GM10248 (cell line): Measurements from ENCODE around the gene RTN4RL2.
"Not testable (repeated sequence)": the region's sequence is repeated elsewhere in the genome, so short reads cannot be mapped to it uniquely, and the experiment has no call there.

Experiments
- CTCF ChIA-PET: fragments of 300-600 bp; sonication (Branson Sonifier 250); formaldehyde crosslinking; extraction: SDS; loops from one replicate; lab custom pipeline; 2021; ENCODE audit warnings: antibody characterized with exemption; lab: Yijun Ruan, JAX
- POLR2A ChIA-PET: fragments of 350-650 bp; sonication (Branson Sonifier 250); formaldehyde crosslinking; extraction: SDS; loops from one replicate; lab custom pipeline; 2020; ENCODE audit warnings: antibody characterized with exemption; lab: Yijun Ruan, JAX
- DNase-seq: peaks from one replicate; pipeline ENCODE4 v3.0.0; 2012; ENCODE audit errors: extremely low spot score
- TF ChIP-seq, protein P1 (sequence below): IDR thresholded peaks from 2 replicates; pipeline ENCODE4 v1.5.1; 2012; ENCODE audit warnings: mild to moderate bottlenecking, low read depth; ENCODE audit errors: extremely low read depth, missing control alignments, control extremely low read depth

The RTN4RL2 gene

DNA sequence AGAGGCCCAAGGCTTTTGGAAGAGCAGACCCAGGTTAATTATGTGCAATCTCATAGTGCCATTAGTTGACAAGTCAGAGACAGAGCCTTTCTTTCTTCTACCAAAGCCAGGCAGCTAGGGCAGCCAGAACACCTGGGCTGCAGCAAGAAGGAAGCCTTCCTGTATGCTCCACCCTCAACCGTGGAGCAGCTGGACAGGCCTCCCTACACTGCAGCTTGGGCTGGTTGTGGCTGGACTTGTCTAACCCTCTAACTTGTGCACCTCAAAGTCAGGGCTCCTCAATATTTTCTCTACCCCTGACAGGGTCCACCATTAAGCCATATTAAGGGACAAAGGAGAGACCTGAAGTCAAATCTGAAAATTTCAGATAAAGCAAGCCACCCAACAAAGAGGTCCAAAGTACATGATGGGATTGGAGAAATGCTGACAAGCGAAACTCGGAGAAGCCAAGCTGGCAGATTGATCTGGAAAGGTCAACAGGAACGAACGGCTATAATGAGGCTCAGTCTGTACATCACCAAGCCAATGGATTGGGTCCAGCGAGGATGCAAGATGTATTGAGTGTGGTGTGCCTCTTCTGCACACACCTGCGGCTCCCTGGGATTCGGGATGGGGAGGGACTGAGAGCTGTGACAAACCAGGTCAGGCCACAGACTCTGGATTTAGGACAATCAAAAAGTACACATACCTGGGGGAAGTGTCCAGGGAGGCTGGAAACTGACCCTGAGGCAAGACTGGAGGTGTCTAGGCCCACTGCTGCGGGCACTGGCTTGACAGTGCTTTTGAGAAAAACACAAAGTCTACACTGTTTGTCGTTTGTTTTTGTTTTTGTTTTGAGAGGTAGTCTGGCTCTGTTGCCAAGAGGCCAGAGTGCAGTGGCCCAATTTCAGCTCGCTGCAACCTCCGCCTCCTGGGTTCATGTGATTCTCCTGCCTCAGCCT, 21.7 kb upstream of the RTN4RL2 start:
- ChIA-PET CTCF (interaction anchor here (2.8 kb wide), 1 partner anchor 19 kb away, joined by 25 read pairs; no protein-coding TSS in a partner anchor), POLR2A (no interaction called here)
- TF ChIP-seq, protein P1, sequence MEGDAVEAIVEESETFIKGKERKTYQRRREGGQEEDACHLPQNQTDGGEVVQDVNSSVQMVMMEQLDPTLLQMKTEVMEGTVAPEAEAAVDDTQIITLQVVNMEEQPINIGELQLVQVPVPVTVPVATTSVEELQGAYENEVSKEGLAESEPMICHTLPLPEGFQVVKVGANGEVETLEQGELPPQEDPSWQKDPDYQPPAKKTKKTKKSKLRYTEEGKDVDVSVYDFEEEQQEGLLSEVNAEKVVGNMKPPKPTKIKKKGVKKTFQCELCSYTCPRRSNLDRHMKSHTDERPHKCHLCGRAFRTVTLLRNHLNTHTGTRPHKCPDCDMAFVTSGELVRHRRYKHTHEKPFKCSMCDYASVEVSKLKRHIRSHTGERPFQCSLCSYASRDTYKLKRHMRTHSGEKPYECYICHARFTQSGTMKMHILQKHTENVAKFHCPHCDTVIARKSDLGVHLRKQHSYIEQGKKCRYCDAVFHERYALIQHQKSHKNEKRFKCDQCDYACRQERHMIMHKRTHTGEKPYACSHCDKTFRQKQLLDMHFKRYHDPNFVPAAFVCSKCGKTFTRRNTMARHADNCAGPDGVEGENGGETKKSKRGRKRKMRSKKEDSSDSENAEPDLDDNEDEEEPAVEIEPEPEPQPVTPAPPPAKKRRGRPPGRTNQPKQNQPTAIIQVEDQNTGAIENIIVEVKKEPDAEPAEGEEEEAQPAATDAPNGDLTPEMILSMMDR, result no peak
- DNase-seq, result no peak

DNA sequence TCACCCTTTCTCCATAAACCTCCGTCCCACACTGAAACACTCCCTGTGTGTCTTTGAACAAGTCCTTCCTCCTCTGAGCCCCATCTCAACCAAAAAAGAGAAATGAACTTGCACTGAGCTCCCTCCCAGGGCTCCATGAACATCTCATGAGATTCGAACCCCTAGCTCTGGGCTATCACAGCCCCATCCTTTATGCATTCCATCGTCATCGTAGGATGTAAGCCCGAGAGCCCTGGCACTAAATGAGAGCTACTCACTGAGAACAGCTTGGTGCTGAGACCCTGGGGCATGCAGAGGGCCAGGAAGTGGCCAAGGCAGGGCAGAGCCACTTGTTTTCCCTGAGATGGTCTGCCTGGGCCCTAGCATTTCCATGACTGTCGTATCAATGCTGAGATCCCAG, 20.5 kb upstream of the RTN4RL2 start:
- DNase-seq, result no peak
- TF ChIP-seq, protein P1, result no peak
- POLR2A ChIA-PET, result no interaction called here
- CTCF ChIA-PET, result interaction anchor here (1.1 to 1.2 kb wide), 2 partner anchors 18 to 54 kb away, joined by 4 to 8 read pairs; no protein-coding TSS in a partner anchor

DNA sequence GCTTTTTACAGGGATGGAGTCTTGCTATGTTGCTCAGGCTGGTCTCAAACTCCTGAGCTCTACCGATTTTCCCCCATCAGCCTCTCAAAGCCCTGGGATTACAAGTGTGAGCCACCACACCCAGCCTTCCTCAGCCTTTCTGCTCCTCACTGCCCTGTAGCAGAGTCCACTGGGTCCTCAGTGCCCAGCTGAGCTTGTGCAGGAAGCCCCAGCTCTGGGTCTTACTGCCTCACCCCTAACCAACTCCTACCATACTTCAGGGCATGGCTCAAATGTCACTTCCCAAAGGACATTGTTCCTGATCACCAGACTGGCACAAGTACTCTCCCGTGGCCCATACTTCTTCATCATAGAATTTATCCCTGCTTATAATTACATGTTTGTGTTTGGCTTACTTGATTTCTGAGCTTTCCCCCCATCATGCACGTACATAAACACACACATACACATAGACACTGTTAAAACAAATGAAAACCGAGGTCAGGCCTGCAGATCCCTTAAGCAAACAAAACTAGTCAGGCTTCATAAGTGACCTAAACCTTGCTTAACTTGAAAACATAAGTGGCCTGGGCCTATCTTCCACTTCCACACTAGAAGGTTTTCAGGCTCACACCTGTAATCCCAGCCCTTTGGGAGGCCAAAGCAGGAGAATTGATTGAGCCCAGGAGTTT, 19.4 kb upstream of the RTN4RL2 start:
- DNase-seq, result no peak
- ChIA-PET CTCF (interaction anchor here (0.9 to 9.0 kb wide), 5 partner anchors 17 to 87 kb away, joined by 3 to 94 read pairs (median 3); partner anchors contain the start of gene RTN4RL2), POLR2A (no interaction called here)
- TF ChIP-seq, protein P1, result no peak

DNA sequence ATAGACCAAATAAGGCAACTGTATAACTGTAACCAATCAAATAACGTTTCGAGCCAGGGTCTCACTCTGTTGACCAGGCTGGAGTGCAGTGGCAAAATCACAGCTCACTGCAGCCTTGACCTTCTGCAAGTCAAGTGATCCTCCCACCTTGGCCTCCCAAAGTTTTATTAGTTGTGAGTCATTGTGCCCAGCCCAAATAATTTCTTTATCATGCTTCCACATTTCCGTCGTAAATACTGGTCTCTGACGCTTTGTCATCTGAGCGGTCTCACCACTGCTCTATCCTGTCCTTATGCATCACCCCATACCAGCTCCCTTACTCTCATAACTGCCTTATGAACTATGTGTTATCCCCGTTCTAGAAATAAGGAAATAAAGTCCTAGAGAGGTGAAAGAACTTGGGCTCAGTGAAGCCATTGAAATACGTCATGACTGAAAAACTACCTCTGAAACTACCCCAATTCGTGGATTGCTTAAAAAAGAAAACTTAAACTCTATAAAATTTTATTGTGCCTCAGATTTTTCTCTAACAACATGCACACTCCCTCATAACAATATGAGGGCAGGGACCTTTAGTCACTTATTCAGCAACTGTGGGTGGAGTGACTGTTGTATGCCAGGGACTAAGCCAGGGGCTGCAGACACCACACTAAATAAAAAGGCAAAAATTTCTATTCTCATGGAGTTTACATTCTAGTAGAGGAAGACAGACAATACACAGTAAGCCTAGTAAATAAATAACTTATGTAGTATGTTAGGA, 15.8 kb upstream of the RTN4RL2 start:
- no peak for DNase-seq
- ChIA-PET CTCF (interaction anchor here (1.0 to 9.0 kb wide), 5 partner anchors 9 to 82 kb away, joined by 3 to 94 read pairs (median 4); partner anchors contain the start of gene RTN4RL2), POLR2A (interaction anchor here (0.6 kb wide), 1 partner anchor 10 kb away, joined by 3 read pairs; no protein-coding TSS in a partner anchor)
- TF ChIP-seq, protein P1, result no peak

DNA sequence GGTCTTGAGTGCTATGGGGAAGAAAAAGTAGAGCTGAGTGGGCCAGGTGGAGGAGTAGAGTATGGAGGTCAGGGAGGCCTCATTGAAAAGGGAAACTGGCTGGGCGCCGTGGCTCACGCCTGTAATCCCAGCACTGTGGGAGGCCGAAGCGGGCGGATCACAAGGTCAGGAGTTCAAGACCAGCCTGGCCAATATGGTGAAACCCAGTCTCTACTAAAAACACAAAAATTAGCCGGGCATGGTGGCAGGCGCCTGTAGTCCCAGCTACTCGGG, 15.3 kb upstream of the RTN4RL2 start:
- POLR2A ChIA-PET, result interaction anchor here (0.6 kb wide), 1 partner anchor 9 kb away, joined by 3 read pairs; no protein-coding TSS in a partner anchor
- DNase-seq, result not testable (repeated sequence)
- CTCF ChIA-PET, result interaction anchor here (1.5 to 9.0 kb wide), 3 partner anchors 11 to 20 kb away, joined by 3 to 94 read pairs (median 4); partner anchors contain the start of gene RTN4RL2

DNA sequence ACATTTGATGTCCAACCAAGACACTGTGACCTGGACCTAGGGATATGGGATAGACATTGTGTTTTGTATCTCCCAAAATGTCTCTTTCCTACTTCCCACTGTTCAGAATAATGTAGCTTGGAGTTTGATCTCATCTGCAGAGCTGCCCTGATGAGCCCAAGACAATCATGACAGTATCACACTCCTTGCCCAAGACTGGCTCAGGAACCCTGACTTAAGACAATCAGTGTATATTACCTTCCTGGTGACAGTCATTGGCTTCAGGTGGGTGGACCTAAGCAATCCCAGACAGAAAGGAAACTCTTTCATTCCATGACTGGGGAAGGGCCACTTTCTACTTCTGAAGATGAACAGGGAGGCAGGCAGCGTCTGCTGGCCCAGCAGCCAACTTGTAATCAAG, 14.3 kb upstream of the RTN4RL2 start:
- TF ChIP-seq, protein P1, result no peak
- ChIA-PET POLR2A (no interaction called here), CTCF (interaction anchor here (1.7 to 9.0 kb wide), 2 partner anchors 12 to 15 kb away, joined by 5 to 94 read pairs; partner anchors contain the start of gene RTN4RL2)
- no peak for DNase-seq
